OCI-LY1 (cell line): Measurements from ENCODE around the gene ZNF560.
A peak's percentile ranks its signal among the peaks of the same experiment; 100 is the strongest.

Source experiments
- H2AFZ ChIP-seq: fragments of 200-600 bp; sonication (generic), shearing (Covaris generic); 2 replicates; pipeline ENCODE4 v1.6.0; 2014; ENCODE audit warnings: antibody characterized with exemption, mild to moderate bottlenecking, low read length
- H3F3A ChIP-seq: fragments of 200-600 bp; sonication (generic), shearing (Covaris generic); 2 replicates; pipeline ENCODE4 v1.6.0; 2014; ENCODE audit warnings: mild to moderate bottlenecking, antibody characterized with exemption, low read length, moderate library complexity; ENCODE audit not compliant: insufficient read depth
- H3K27ac ChIP-seq: fragments of 200-600 bp; sonication (generic); 2 replicates; pipeline ENCODE4 v1.5.1; 2014; ENCODE audit warnings: low read length, mixed run types, mild to moderate bottlenecking, low read depth; ENCODE audit not compliant: poor library complexity, severe bottlenecking
- H3K27me3 ChIP-seq: fragments of 200-600 bp; sonication (generic); 2 replicates; pipeline ENCODE4 v1.6.0; 2014; ENCODE audit warnings: antibody characterized with exemption, mild to moderate bottlenecking, low read length, moderate library complexity; ENCODE audit not compliant: insufficient read depth
- H3K36me3 ChIP-seq: fragments of 200-600 bp; sonication (generic); 2 replicates; pipeline ENCODE4 v1.6.1; 2014; ENCODE audit warnings: mild to moderate bottlenecking, antibody characterized with exemption, low read length, moderate library complexity, mixed read lengths; ENCODE audit not compliant: insufficient read depth
- H3K4me1 ChIP-seq: fragments of 200-600 bp; sonication (generic); 2 replicates; pipeline ENCODE4 v1.5.1; 2014; ENCODE audit warnings: mild to moderate bottlenecking, low read length, moderate library complexity; ENCODE audit not compliant: insufficient read depth, severe bottlenecking
- H3K4me2 ChIP-seq: fragments of 200-600 bp; sonication (generic), shearing (Covaris generic); 2 replicates; pipeline ENCODE4 v1.6.1; 2014; ENCODE audit warnings: low read length
- H3K4me3 ChIP-seq: fragments of 200-600 bp; sonication (generic); 2 replicates; pipeline ENCODE4 v1.5.1; 2014; ENCODE audit warnings: low read length, low read depth, mild to moderate bottlenecking, mixed read lengths; ENCODE audit not compliant: poor library complexity, severe bottlenecking
- H3K79me2 ChIP-seq: fragments of 200-600 bp; shearing (Covaris generic); 2 replicates; pipeline ENCODE4 v1.6.1; 2016; ENCODE audit warnings: mixed run types, low read length, mixed read lengths; ENCODE audit not compliant: insufficient read depth
- H3K9ac ChIP-seq: fragments of 200-600 bp; sonication (generic), shearing (Covaris generic); 2 replicates; pipeline ENCODE4 v1.6.1; 2014; ENCODE audit warnings: mild to moderate bottlenecking, low read length, mixed read lengths
- H3K9me2 ChIP-seq: fragments of 200-600 bp; sonication (generic), shearing (Covaris generic); 2 replicates; pipeline ENCODE4 v1.6.1; 2014; ENCODE audit warnings: low read depth, mild to moderate bottlenecking, low read length, mixed read lengths
- H3K9me3 ChIP-seq: fragments of 200-600 bp; shearing (Covaris generic); 2 replicates; pipeline ENCODE4 v1.6.1; 2014; ENCODE audit warnings: low read length, mixed read lengths
- H4K20me1 ChIP-seq: fragments of 200-600 bp; sonication (generic), shearing (Covaris generic); 2 replicates; pipeline ENCODE4 v1.6.0; 2016; ENCODE audit warnings: mild to moderate bottlenecking, low read length; ENCODE audit not compliant: insufficient read depth
- CTCF ChIP-seq: fragments of 200-600 bp; sonication (generic), shearing (Covaris generic); IDR thresholded peaks from 2 replicates; pipeline ENCODE4 v1.5.1; 2017; ENCODE audit warnings: mild to moderate bottlenecking, antibody characterized with exemption, low read length, moderate library complexity, mixed read lengths
- EZH2 ChIP-seq: fragments of 200-600 bp; sonication (generic), shearing (Covaris generic); IDR thresholded peaks from 2 replicates; pipeline ENCODE4 v1.8.0; 2017; ENCODE audit warnings: borderline replicate concordance, mixed run types, mild to moderate bottlenecking, antibody characterized with exemption, low read length, moderate library complexity, mixed read lengths

Gene ZNF560

DNA sequence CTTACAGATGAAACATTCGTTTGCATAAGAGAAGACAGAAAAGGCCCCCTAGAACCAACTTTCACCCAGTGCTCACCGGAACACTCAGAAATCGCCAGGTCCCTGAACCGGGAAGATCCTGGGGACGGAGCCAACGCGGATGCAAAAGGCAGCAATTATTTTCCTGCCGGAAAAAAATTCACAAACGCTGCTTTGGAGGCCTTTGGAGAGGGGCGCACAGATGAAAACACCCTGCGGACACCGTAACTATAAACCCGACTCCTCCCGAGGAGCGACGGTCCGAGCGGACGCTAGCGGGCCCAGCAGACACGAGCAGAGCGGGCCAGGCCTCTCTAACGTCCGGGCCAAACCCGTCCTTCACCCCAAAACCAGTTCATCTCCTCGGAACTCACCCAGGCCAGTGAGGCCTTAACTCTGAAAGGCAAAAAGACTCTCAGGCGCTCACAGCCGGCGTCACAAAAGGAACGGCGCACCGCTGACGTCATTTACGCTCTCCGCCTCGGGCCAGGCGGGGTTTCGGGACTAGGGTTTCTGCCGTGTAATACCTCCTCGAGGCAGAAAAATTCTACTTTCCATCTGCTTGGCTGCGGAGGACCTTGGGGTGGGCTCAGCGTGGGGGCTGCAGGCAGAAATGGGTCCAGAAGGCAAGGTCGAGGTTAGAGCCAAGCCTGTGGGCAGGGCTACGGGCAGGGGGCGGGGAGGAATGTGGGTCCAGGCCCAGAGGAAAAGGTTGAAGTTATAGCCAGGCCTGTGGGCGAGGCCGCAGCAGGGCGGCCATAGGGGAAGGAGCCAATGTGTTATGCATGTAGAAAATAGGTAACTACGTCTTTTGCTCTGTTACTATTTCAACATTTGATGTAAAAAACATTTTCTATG, 40.0 kb upstream of the ZNF560 start, which contains the start of gene ZNF426:
Gene ZNF426, minus strand, starts transcription at position 463 of the 876 bp plus-strand sequence. CDS start 2,413 bp downstream, outside the sequence.
- 0 out of 2 replicates have a peak, but pooled peaks cover 8% of the 10 kb centered on the region for H3K9me3 ChIP-seq
- H3K9me2 ChIP-seq: no peaks in the 10 kb centered on the region
- peak within 1 kb of the TSS; percentile 73 for H3K4me2 ChIP-seq
- peak within 1 kb of the TSS; percentile 82 for H3K9ac ChIP-seq
- no peak for TF ChIP-seq EZH2
- no peak for TF ChIP-seq CTCF
- H2AFZ ChIP-seq: peak within 1 kb of the TSS; percentile 50
- peak within 1 kb of the TSS; percentile 86 for H3K4me3 ChIP-seq
- peaks cover 9% of the 10 kb centered on the region for H3K4me1 ChIP-seq
- peaks cover 11% of the 10 kb centered on the region; the same call in 1 of the 2 replicates for H3K79me2 ChIP-seq
- no peaks in the 10 kb centered on the region for H3K27me3 ChIP-seq
- H3F3A ChIP-seq: no peaks in the 10 kb centered on the region
- peak within 1 kb of the TSS; percentile 68 for H3K27ac ChIP-seq
- peaks cover 33% of the 10 kb centered on the region for H3K36me3 ChIP-seq
- no peaks in the 10 kb centered on the region for H4K20me1 ChIP-seq

- no peak overlapping the region for H3K4me3 ChIP-seq
- H3K36me3 ChIP-seq: peaks cover 58% of the 10 kb centered on the region
- no peaks in the 10 kb centered on the region for H3K9me2 ChIP-seq
- no peaks in the 10 kb centered on the region for H4K20me1 ChIP-seq
- H3F3A ChIP-seq: no peaks in the 10 kb centered on the region
- no peaks in the 10 kb centered on the region for H3K27me3 ChIP-seq
- no peak overlapping the region for H3K9ac ChIP-seq
- TF ChIP-seq CTCF (no peak), EZH2 (no peak)
- H2AFZ ChIP-seq: no peak overlapping the region
- H3K79me2 ChIP-seq: peaks cover 11% of the 10 kb centered on the region; the same call in 1 of the 2 replicates
- H3K27ac ChIP-seq: no peak overlapping the region
- peaks cover 12% of the 10 kb centered on the region; the same call in 1 of the 2 replicates for H3K9me3 ChIP-seq
- no peak overlapping the region for H3K4me2 ChIP-seq
- peaks cover 9% of the 10 kb centered on the region for H3K4me1 ChIP-seq
These were observed 37.5 kb upstream of the ZNF560 start for GRCh38 chr19:9535934-9536333.

DNA sequence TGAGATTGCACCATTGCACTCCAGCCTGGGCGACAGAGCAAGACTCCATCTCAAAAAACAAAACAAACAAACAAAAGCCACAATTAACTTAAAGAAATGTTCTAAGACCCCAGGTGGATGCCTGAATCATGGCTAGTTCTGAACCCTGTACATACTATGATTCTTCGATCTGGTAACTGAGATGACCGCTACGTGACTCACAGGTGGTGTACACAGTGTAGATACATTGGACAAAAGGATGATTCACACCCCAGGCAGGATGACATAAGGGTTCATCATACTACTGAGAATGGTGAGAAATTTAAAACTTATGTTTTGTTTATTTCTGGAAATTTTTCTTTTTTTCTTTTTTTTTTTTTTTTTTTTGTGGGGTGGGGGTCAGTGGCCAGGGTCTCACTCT, 33.5 kb upstream of the ZNF560 start:
- no peaks in the 10 kb centered on the region for H3F3A ChIP-seq
- H3K9me2 ChIP-seq: no peaks in the 10 kb centered on the region
- no peak overlapping the region for H3K27ac ChIP-seq
- H3K79me2 ChIP-seq: no peaks in the 10 kb centered on the region
- H3K9me3 ChIP-seq: peaks cover 39% of the 10 kb centered on the region
- H2AFZ ChIP-seq: no peak overlapping the region
- H3K4me3 ChIP-seq: no peak overlapping the region
- no peak overlapping the region for H3K9ac ChIP-seq
- peaks cover 98% of the 10 kb centered on the region for H3K36me3 ChIP-seq
- H3K4me2 ChIP-seq: no peak overlapping the region
- H4K20me1 ChIP-seq: no peaks in the 10 kb centered on the region
- H3K27me3 ChIP-seq: no peaks in the 10 kb centered on the region
- no peaks in the 10 kb centered on the region for H3K4me1 ChIP-seq
- TF ChIP-seq CTCF (no peak), EZH2 (no peak)
